SH-SY5Y (cell line): ENCODE data around the gene SLC66A1.

ENCODE experiments used
- GATA2 ChIP-seq: IDR thresholded peaks from 2 replicates; pipeline ENCODE4 v1.6.1; 2011; ENCODE audit warnings: mild to moderate bottlenecking, low read depth, low read length
- GATA3 ChIP-seq: IDR thresholded peaks from 2 replicates; pipeline ENCODE4 v1.6.1; 2011; ENCODE audit warnings: low read depth, mild to moderate bottlenecking, low read length, moderate library complexity

- TF ChIP-seq GATA2, result no peak
- TF ChIP-seq GATA3, result no peak
Observed at GRCh38 chr1:19331262-19331878, 19.2 kb downstream of the SLC66A1 start.
